HepG2 (cell line): ENCODE measurements around the gene CPED1.

ENCODE experiments used
- BRCA1 ChIP-seq: sonication (generic); formaldehyde crosslinking; IDR thresholded peaks from 2 replicates; pipeline ENCODE4 v1.4.0; 2020; ENCODE audit warnings: missing genetic modification reagents
- GATAD1 ChIP-seq: IDR thresholded peaks from 2 replicates; pipeline ENCODE4 v1.6.1; 2016; ENCODE audit warnings: missing genetic modification reagents, missing compliant biosample characterization
- GRHL1 ChIP-seq: sonication (generic); formaldehyde crosslinking; conservative IDR thresholded peaks from 2 replicates; pipeline ENCODE4 v1.8.0; 2022; ENCODE audit warnings: missing genetic modification reagents
- ISL2 ChIP-seq: sonication (generic); formaldehyde crosslinking; IDR thresholded peaks from 2 replicates; pipeline ENCODE4 v1.5.0; 2020; ENCODE audit warnings: missing genetic modification reagents
- NR2C2 ChIP-seq: sonication (generic); formaldehyde crosslinking; IDR thresholded peaks from 2 replicates; pipeline ENCODE4 v1.4.0; 2020; ENCODE audit warnings: missing genetic modification reagents, mild to moderate bottlenecking, moderate library complexity, borderline replicate concordance
- RFX5 ChIP-seq: IDR thresholded peaks from 2 replicates; pipeline ENCODE4 v1.6.1; 2011; ENCODE audit warnings: low read depth, low read length, improper control_type of control experiment
- ZNF224 ChIP-seq: sonication (generic); formaldehyde crosslinking; IDR thresholded peaks from 2 replicates; pipeline ENCODE4 v1.5.0; 2020; ENCODE audit warnings: mild to moderate bottlenecking, missing genetic modification reagents
- ZNF333 ChIP-seq: sonication (generic); formaldehyde crosslinking; IDR thresholded peaks from 2 replicates; pipeline ENCODE4 v1.4.0; 2020; ENCODE audit warnings: mild to moderate bottlenecking, missing genetic modification reagents, borderline replicate concordance
- ZNF552 ChIP-seq: sonication (generic); formaldehyde crosslinking; IDR thresholded peaks from 2 replicates; pipeline ENCODE4 v1.9.0; 2022; ENCODE audit warnings: missing genetic modification reagents, mild to moderate bottlenecking, borderline replicate concordance
- ZNF589 ChIP-seq: sonication (generic); formaldehyde crosslinking; conservative IDR thresholded peaks from 2 replicates; pipeline ENCODE4 v1.8.0; 2022; ENCODE audit warnings: mild to moderate bottlenecking, moderate library complexity, missing genetic modification reagents

GRCh38 chr7:120998996-120999565 lies 10.6 kb downstream of the CPED1 start:
- TF ChIP-seq GRHL1 (CRISPR knock-in tag) (no peak), BRCA1 (no peak), ZNF333 (CRISPR knock-in tag) (no peak), NR2C2 (CRISPR knock-in tag) (no peak), ZNF552 (CRISPR knock-in tag) (no peak), ZNF589 (no peak), ZNF224 (no peak), ISL2 (no peak), GATAD1 (CRISPR knock-in tag) (no peak), RFX5 (no peak)
